Measurements from ENCODE around the gene GALNS. TPM values are rescaled to one million over a fixed set of nuclear protein-coding genes. Genes with fewer than 3 reads are reported as not detected.

Gene GALNS
- total and polyA plus RNA-seq, 2 experiments from 2014 or later, result 19.6 to 53.5 TPM

DNA sequence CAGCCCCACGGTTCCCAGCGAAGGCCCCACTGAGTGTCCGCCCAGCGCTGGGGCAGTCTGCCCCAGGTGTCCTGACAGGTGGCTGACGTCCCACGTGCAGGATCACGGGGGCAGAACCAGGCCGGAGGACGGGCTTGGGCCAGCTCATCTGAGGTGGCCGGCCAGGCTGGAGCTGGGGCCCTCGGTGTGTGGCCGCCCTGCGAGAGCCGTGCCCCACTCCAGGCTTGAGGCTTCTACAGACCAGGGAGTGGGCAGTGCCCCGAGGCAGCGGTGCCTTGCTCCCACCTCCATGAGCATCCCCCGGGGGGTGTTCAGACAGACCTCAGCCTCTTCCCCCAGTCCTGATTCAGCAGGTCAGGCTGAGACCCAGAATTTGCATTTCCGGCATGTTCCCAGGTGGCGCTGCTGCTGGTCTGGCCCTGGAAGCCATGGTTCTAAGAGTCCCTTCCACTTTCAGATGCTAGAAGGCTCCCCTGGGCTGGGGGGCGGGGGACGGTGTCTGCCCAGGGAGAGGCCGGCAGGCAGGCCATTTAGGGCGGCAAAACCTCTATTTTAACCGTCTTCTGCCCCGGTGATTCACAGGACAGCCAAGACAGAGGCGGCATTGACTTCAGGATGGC is 45.1 kb upstream of the GALNS start:
- H3K4me3 ChIP-seq, result no peak overlapping the region
- TF ChIP-seq EZH2phosphoT487 (IDR thresholded peaks at IDR 0.05; ENCODE audit: low read depth, severe bottlenecking, unreplicated experiment) (no peak), EZH2 (IDR thresholded peaks at IDR 0.05; ENCODE audit: borderline replicate concordance) (no peak), CTCF (IDR thresholded peaks at IDR 0.05; ENCODE audit: poor library complexity) (no peak)
- no peak for DNase-seq (ENCODE audit: low spot score)

GRCh38 chr16:88900662-88901052 is 43.9 kb upstream of the GALNS start:
- Histone ChIP-seq H3K9me3 (ENCODE audit: low read depth) (no peaks in the 10 kb centered on the region), H3K4me2 (no peak overlapping the region), H3K4me3 (no peak overlapping the region), H3K79me2 (no peaks in the 10 kb centered on the region), H3K9me2 (replicated peaks; ENCODE audit: insufficient read depth) (no peaks in the 10 kb centered on the region), H2AFZ (no peak overlapping the region), H3K27me3 (no peaks in the 10 kb centered on the region), H3K36me3 (replicated peaks; ENCODE audit: insufficient read depth, low read depth) (no peaks in the 10 kb centered on the region), H3K4me1 (ENCODE audit: insufficient read depth) (no peaks in the 10 kb centered on the region), H4K20me1 (ENCODE audit: insufficient read depth, poor library complexity, severe bottlenecking) (no peaks in the 10 kb centered on the region), H3K27ac (no peak overlapping the region)
- WGBS (ENCODE audit: low lambda C conversion rate, missing lambda C conversion rate), result 96% methylated on average over 12 of the region's 12 CpGs
- DNase-seq (ENCODE audit: low spot score), result no peak
- TF ChIP-seq EZH2 (IDR thresholded peaks at IDR 0.05; ENCODE audit: borderline replicate concordance) (no peak), EZH2phosphoT487 (IDR thresholded peaks at IDR 0.05; ENCODE audit: low read depth, severe bottlenecking, unreplicated experiment) (no peak), CTCF (IDR thresholded peaks at IDR 0.05; ENCODE audit: poor library complexity) (no peak)

More for the DNA sequence above, 45.1 kb upstream of the GALNS start:
- no peaks in the 10 kb centered on the region for H3K27me3 ChIP-seq
- no peaks in the 10 kb centered on the region for H3K36me3 ChIP-seq (replicated peaks; ENCODE audit: insufficient read depth, low read depth)
- 84% methylated on average over 26 of the region's 26 CpGs for WGBS (ENCODE audit: low lambda C conversion rate, missing lambda C conversion rate)
- H2AFZ ChIP-seq, result no peak overlapping the region
- no peaks in the 10 kb centered on the region for H4K20me1 ChIP-seq (ENCODE audit: insufficient read depth, poor library complexity, severe bottlenecking)
- H3K4me1 ChIP-seq (ENCODE audit: insufficient read depth), result no peaks in the 10 kb centered on the region
- H3K27ac ChIP-seq, result no peak overlapping the region
- H3K9me3 ChIP-seq (ENCODE audit: low read depth), result no peaks in the 10 kb centered on the region
- H3K4me2 ChIP-seq, result no peak overlapping the region
- no peaks in the 10 kb centered on the region for H3K9me2 ChIP-seq (replicated peaks; ENCODE audit: insufficient read depth)
- H3K79me2 ChIP-seq, result no peaks in the 10 kb centered on the region

DNA sequence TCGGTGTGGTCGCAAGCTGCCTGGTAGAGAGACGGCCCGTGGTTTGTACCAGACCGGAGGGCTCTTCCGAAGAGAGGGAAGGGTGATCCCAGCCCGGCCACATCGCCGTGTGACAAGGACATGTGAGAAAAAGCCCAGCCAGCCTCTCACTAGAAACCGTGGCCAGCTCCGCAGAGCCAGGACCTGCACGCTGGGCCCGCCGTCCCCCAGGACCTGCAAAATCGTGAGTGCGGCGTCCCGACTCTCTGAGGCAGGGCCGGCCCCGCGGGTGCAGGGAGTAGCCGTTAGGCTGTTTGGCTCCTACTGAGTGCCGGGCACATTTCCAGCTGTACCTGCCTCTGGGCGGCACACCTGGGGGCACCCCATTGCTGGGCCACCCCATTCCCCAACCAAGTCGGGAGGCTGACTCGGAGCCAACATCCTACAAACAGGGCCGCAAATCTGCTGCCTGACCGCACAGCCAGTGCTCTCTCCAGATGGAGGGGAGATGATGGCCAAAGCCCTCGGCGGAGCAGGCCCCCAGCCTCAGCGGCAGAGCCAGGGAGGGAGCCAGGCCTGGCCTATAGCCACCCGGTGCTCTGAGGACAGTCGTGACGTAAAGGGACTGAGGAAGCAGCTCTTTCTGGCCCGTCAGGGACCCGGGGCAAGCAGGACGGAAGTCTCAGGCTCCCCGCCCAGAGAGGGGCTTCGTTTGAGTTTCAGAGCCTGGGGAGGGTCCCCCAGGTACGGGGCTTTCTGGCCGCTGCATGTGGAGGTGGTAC is 43.3 kb upstream of the GALNS start:
- Histone ChIP-seq H3K27me3 (no peaks in the 10 kb centered on the region), H3K4me2 (no peak overlapping the region), H4K20me1 (ENCODE audit: insufficient read depth, poor library complexity, severe bottlenecking) (no peaks in the 10 kb centered on the region), H3K9me3 (ENCODE audit: low read depth) (no peaks in the 10 kb centered on the region), H3K36me3 (replicated peaks; ENCODE audit: insufficient read depth, low read depth) (no peaks in the 10 kb centered on the region), H3K79me2 (no peaks in the 10 kb centered on the region), H3K4me1 (ENCODE audit: insufficient read depth) (no peaks in the 10 kb centered on the region), H2AFZ (no peak overlapping the region), H3K27ac (no peak overlapping the region), H3K9me2 (replicated peaks; ENCODE audit: insufficient read depth) (no peaks in the 10 kb centered on the region), H3K4me3 (no peak overlapping the region)
- 91% methylated on average over 39 of the region's 41 CpGs for WGBS (ENCODE audit: low lambda C conversion rate, missing lambda C conversion rate)
- TF ChIP-seq CTCF (IDR thresholded peaks at IDR 0.05; ENCODE audit: poor library complexity) (no peak), EZH2 (IDR thresholded peaks at IDR 0.05; ENCODE audit: borderline replicate concordance) (no peak), EZH2phosphoT487 (IDR thresholded peaks at IDR 0.05; ENCODE audit: low read depth, severe bottlenecking, unreplicated experiment) (no peak)
- no peak for DNase-seq (ENCODE audit: low spot score)
